Heart left ventricle (tissue), 16 donors: ENCODE results near the gene RHO. TPM values are rescaled to one million over a fixed set of nuclear protein-coding genes. Genes with fewer than 3 reads are reported as not detected.
"Not testable (repeated sequence)": the region's sequence is repeated elsewhere in the genome, so short reads cannot be mapped to it uniquely, and the experiment has no call there.

Experiments used
- ATAC-seq, 4 donors: fragments of 200-7000 bp; cut with Tn5 transposase; one replicate each; pipeline ENCODE4 v1.9.1; 2020 to 2022; ENCODE audit warnings: moderate library complexity in 4 of 4, mild to moderate bottlenecking in 3 of 4, moderate number of reproducible peaks in 1 of 4
- DNase-seq, 5 donors: peaks; one replicate each; pipeline ENCODE4 v3.0.0-alpha.2; 2020
- H3K27ac ChIP-seq, 12 donors: fragments of 200-600 bp; sonication (generic) in 4 of 12; one replicate each; pipeline versions ENCODE4 v1.5.0 to v1.8.0; 2016 to 2022; ENCODE audit warnings: mild to moderate bottlenecking in 2 of 12
- H3K27me3 ChIP-seq, 9 donors: fragments of 200-600 bp; sonication (generic) in 2 of 9; one replicate each; pipeline versions ENCODE4 v1.5.1 to v1.8.0; 2016 to 2022; ENCODE audit warnings: mild to moderate bottlenecking in 3 of 9
- H3K36me3 ChIP-seq, 9 donors: fragments of 200-600 bp; sonication (generic) in 2 of 9; one replicate each; pipeline versions ENCODE4 v1.5.0 to v1.8.0; 2018 to 2022; ENCODE audit warnings: mild to moderate bottlenecking in 2 of 9
- H3K4me1 ChIP-seq, 12 donors: fragments of 200-600 bp; sonication (generic) in 4 of 12; one replicate each; pipeline versions ENCODE4 v1.5.0 to v1.8.0; 2016 to 2022; ENCODE audit warnings: mild to moderate bottlenecking in 3 of 12
- H3K4me3 ChIP-seq, 12 donors: fragments of 200-600 bp; sonication (generic) in 4 of 12; one replicate each; pipeline versions ENCODE4 v1.5.0 to v1.8.0; 2017 to 2022; ENCODE audit warnings: mild to moderate bottlenecking in 9 of 12, moderate library complexity in 4 of 12
- H3K9me3 ChIP-seq, 12 donors: fragments of 200-600 bp; sonication (generic) in 4 of 12; one replicate each; pipeline versions ENCODE4 v1.5.0 to v1.8.0; 2016 to 2022; ENCODE audit warnings: mild to moderate bottlenecking in 1 of 12
- CTCF ChIP-seq, 12 donors: fragments of 200-600 bp; sonication (generic) in 4 of 12; IDR thresholded peaks; one replicate each; pipeline versions ENCODE4 v1.5.0 to v1.8.0; 2018 to 2022; ENCODE audit warnings: antibody characterized with exemption in 12 of 12, mild to moderate bottlenecking in 5 of 12
- POLR2A ChIP-seq, 2 donors: fragments of 450-650 bp; IDR thresholded peaks; one replicate each; pipeline ENCODE4 v1.6.1; 2017; ENCODE audit warnings: antibody characterized with exemption in 2 of 2, mild to moderate bottlenecking in 2 of 2, moderate library complexity in 2 of 2
- WGBS, 4 donors: extraction: QIAGEN DNeasy Blood & Tissue Kit in 2 of 4; methylation state at CpG; one replicate each; pipeline versions ENCODE4 v1.1.5 to v1.1.7; 2013 to 2018; 5-methylcytosine and 5-hydroxymethylcytosine counted together
- intact Hi-C, 10 donors: fragments of 100-400 bp; cut with DNase I; formaldehyde crosslinking; loops; one replicate each; pipeline versions ENCODE4 v1.11.1 to v1.14.2; 2022
- polyA plus RNA-seq, 2 donors: library from polyadenylated mRNA; stranded (reverse); fragments of 200-250 nt; gene quantifications; one replicate each; pipeline ENCODE4 v1.2.3, GENCODE V29; 2013
- total RNA-seq, 9 donors: library from RNA; depleted of rRNA in 2 of 9; stranded (reverse); fragments of >200 nt in 2 of 9; fragmentation: NEBNext Ultra II Directional in 3 of 9; extraction: Animal tissue kit (Norgen Biotek cat#: 25700) in 3 of 9; gene quantifications; one replicate each; pipeline versions ENCODE4 v1.1.0 to v1.2.4, GENCODE V29; 2016 to 2023
- donor health status: ischemic (EF 13 %, LVEDD 7.1; RV severe dilation, severe dysfunction).
- donor health status: healthy with polysubstance abuse.
- donor health status: DM: no; HTN: yes; CAD: no.
- donor health status: DM: no; HTN: no; CAD: no.
- donor health status: ischemic (EF 25% LVEDD 6.9; RV normal size, moderate dysfunction).
- donor health status: ischemic (EF 25% LVEDD 5.7; RV mildly dilated, moderate dysfunction).
- donor health status: healthy.
- donor health status: DM: yes; HTN: yes; CAD: no.
- donor health status: ischemic (EF 35%, LVEDD 5.7; RV mildly dilated, moderate dysfunction).
- donor health status: nonischemic (EF 11% LVEDD 7.7; RV severe dilation, severe dysfunction).
- donor health status: DM: yes; HTN: yes; CAD: no.
- donor health status: PGD.
- donor health status: ischemic (EF 29% LVEDD 5.4; RV normal size, mild dysfunction).
- donor health status: nonischemic (EF 23%, LVEDD 6.1; RV moderate dilation, normal function).

RHO gene
- total and polyA plus RNA-seq, 11 donors: 0.08 TPM; not detected in 10

GRCh38 chr3:129491794-129492193, 36.6 kb upstream of the RHO start:
- intact Hi-C loops: loop anchor here (2.0 to 5.0 kb wide), 11 partner anchors 71 to 441 kb away; partner anchors contain the start of gene PLXND1 (in 7 of the 10)
- Histone ChIP-seq H3K36me3 (peaks cover 0 to 44% (median 2%) of the 10 kb centered on the region in 9 donors), H3K27me3 (no peaks in the 10 kb centered on the region), H3K27ac (no peak overlapping the region), H3K4me1 (peaks cover 3 to 55% (median 19%) of the 10 kb centered on the region in 12 donors), H3K9me3 (no peaks in the 10 kb centered on the region), H3K4me3 (no peak overlapping the region)
- no peak for ATAC-seq
- DNase-seq: no peak
- no peak for TF ChIP-seq POLR2A (IDR thresholded peaks at IDR 0.05)
- no peak for TF ChIP-seq CTCF (IDR thresholded peaks at IDR 0.05)
- 91 to 98% (median 94%) methylated on average over 8 to 9 of the region's 9 CpGs for WGBS, 4 donors

GRCh38 chr3:129492691-129493090, 35.7 kb upstream of the RHO start:
- WGBS, 4 donors: 94 to 99% (median 96%) methylated on average over 4 of the region's 4 CpGs
- H3K27me3 ChIP-seq: no peaks in the 10 kb centered on the region
- intact Hi-C loops: loop anchor here (5.0 kb wide), 7 partner anchors 70 to 440 kb away; partner anchors contain the start of gene PLXND1 (in 6 of the 10)
- H3K27ac ChIP-seq: peak overlapping the region in 1 of 12 donors; percentile 68
- TF ChIP-seq CTCF (IDR thresholded peaks at IDR 0.05) (no peak), POLR2A (IDR thresholded peaks at IDR 0.05) (no peak)
- DNase-seq (no peak), ATAC-seq (no peak)
- H3K36me3 ChIP-seq: peaks cover 0 to 44% (median 2%) of the 10 kb centered on the region in 9 donors
- H3K9me3 ChIP-seq: no peaks in the 10 kb centered on the region
- H3K4me1 ChIP-seq: peaks cover 6 to 55% (median 24%) of the 10 kb centered on the region in 12 donors
- no peak overlapping the region for H3K4me3 ChIP-seq

GRCh38 chr3:129493206-129493605, 35.2 kb upstream of the RHO start:
- DNase-seq (no peak), ATAC-seq (no peak)
- H3K27ac ChIP-seq: peak overlapping the region in 3 of 12 donors; percentile 68 to 81 (median 71)
- intact Hi-C loops: loop anchor here (5.0 kb wide), 7 partner anchors 69 to 439 kb away; partner anchors contain the start of gene PLXND1 (in 6 of the 10)
- peaks cover 0 to 44% (median 2%) of the 10 kb centered on the region in 9 donors for H3K36me3 ChIP-seq
- H3K27me3 ChIP-seq: no peaks in the 10 kb centered on the region
- H3K4me1 ChIP-seq: peaks cover 9 to 60% (median 27%) of the 10 kb centered on the region in 12 donors
- TF ChIP-seq POLR2A (IDR thresholded peaks at IDR 0.05): no peak
- no peak for TF ChIP-seq CTCF (IDR thresholded peaks at IDR 0.05)
- 80 to 92% (median 87%) methylated on average over 4 of the region's 4 CpGs for WGBS, 4 donors
- H3K4me3 ChIP-seq: no peak overlapping the region
- no peaks in the 10 kb centered on the region for H3K9me3 ChIP-seq

GRCh38 chr3:129494499-129494898, 33.9 kb upstream of the RHO start:
- not testable (repeated sequence) for H3K27me3 ChIP-seq, ATAC-seq, DNase-seq, H3K9me3 ChIP-seq, H3K4me3 ChIP-seq
- 58 to 69% (median 59%) methylated on average over 5 of the region's 5 CpGs for WGBS, 4 donors
- Histone ChIP-seq H3K4me1 (peaks cover 9 to 72% (median 36%) of the 10 kb centered on the region in 12 donors), H3K36me3 (peaks cover 0 to 41% (median 2%) of the 10 kb centered on the region in 9 donors), H3K27ac (peak overlapping the region; percentile 62 to 88 (median 76))
- intact Hi-C loops: loop anchor here (5.0 kb wide), 7 partner anchors 68 to 438 kb away; partner anchors contain the start of gene PLXND1 (in 6 of the 10)

GRCh38 chr3:129495006-129495639, 33.3 kb upstream of the RHO start:
- 55 to 68% (median 61%) methylated on average over 10 of the region's 10 CpGs for WGBS, 4 donors
- ATAC-seq: peak; percentile 13 to 75 (median 30)
- H3K36me3 ChIP-seq: peaks cover 0 to 41% (median 3%) of the 10 kb centered on the region in 9 donors

GRCh38 chr3:129497876-129498275, 30.6 kb upstream of the RHO start:
- peak in 3 of 4 donors; percentile 28 to 40 (median 37) for ATAC-seq
- intact Hi-C loops, H3K4me3 ChIP-seq, DNase-seq, H3K27me3 ChIP-seq, H3K9me3 ChIP-seq: not testable (repeated sequence)
- WGBS, 4 donors: 45 to 66% (median 62%) methylated on average over 2 of the region's 2 CpGs
- H3K36me3 ChIP-seq: peaks cover 0 to 30% (median 0%) of the 10 kb centered on the region in 9 donors
- peak overlapping the region; percentile 26 to 77 (median 64) for H3K27ac ChIP-seq
- peaks cover 11 to 89% (median 51%) of the 10 kb centered on the region in 12 donors for H3K4me1 ChIP-seq

More at GRCh38 chr3:129495006-129495639, 33.3 kb upstream of the RHO start:
- DNase-seq: peak in 1 of 5 donors; percentile 51
- intact Hi-C loops, H3K4me3 ChIP-seq, H3K9me3 ChIP-seq, H3K27me3 ChIP-seq: not testable (repeated sequence)
- Histone ChIP-seq H3K27ac (peak overlapping the region; percentile 62 to 88 (median 77)), H3K4me1 (peaks cover 9 to 76% (median 40%) of the 10 kb centered on the region in 12 donors)

GRCh38 chr3:129498603-129499488, 29.6 kb upstream of the RHO start:
- H3K4me3 ChIP-seq, H3K27me3 ChIP-seq, ATAC-seq, intact Hi-C loops, DNase-seq, H3K9me3 ChIP-seq: not testable (repeated sequence)
- H3K27ac ChIP-seq: peak overlapping the region in 11 of 12 donors; percentile 31 to 77 (median 60)
- 51 to 79% (median 65%) methylated on average over 4 to 8 of the region's 8 CpGs for WGBS, 4 donors
- H3K4me1 ChIP-seq: peaks cover 11 to 89% (median 52%) of the 10 kb centered on the region in 12 donors
- H3K36me3 ChIP-seq: peaks cover 0 to 29% (median under 1%) of the 10 kb centered on the region in 9 donors
